ENCODE measurements around the gene LPP.

The LPP gene

DNA sequence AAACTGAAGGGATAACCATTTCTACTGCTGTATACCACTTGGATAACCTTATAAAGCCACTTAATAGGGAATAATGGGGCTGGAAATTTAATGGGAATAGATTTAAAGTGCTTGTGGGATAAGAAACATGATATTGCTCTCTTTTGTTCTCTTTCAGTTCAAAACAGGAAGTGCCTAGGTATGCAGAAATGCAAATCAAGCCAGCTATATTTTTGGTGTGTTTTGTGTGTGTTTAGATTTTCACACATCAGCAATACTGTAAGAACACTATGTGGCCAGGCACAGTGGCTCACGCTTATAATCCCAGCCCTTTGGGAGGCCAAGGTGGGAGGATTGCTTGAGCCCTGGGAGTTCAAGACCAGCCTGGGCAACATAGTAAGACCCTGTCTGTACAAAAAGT lies 575.5 kb downstream of the LPP start:
- Histone ChIP-seq H3K36me3 (ENCODE audit: low read length) (no peaks in the 10 kb centered on the region), H3K4me2 (ENCODE audit: low read depth, low read length, poor library complexity, severe bottlenecking) (peak overlapping the region; percentile 44), H3K27me3 (ENCODE audit: low read length) (no peaks in the 10 kb centered on the region), H3F3A (ENCODE audit: insufficient read depth) (no peaks in the 10 kb centered on the region), H3K79me2 (ENCODE audit: insufficient read depth, low read length) (no peaks in the 10 kb centered on the region), H3K9me3 (ENCODE audit: insufficient read depth, low read length) (no peaks in the 10 kb centered on the region), H3K9me2 (replicated peaks; ENCODE audit: insufficient read depth, low read length) (no peaks in the 10 kb centered on the region), H3K4me3 (ENCODE audit: insufficient read depth, low read length, poor library complexity, severe bottlenecking) (no peak overlapping the region), H2AFZ (ENCODE audit: low read depth, low read length, severe bottlenecking) (no peak overlapping the region), H3K27ac (ENCODE audit: low read depth, low read length) (peak overlapping the region; percentile 52), H4K20me1 (ENCODE audit: low read depth, low read length) (no peaks in the 10 kb centered on the region), H3K9ac (ENCODE audit: low read length) (no peak overlapping the region)
- no peak for TF ChIP-seq EZH2phosphoT487 (conservative IDR thresholded peaks at IDR 0.05; ENCODE audit: low read length)
- TF ChIP-seq, protein P1, sequence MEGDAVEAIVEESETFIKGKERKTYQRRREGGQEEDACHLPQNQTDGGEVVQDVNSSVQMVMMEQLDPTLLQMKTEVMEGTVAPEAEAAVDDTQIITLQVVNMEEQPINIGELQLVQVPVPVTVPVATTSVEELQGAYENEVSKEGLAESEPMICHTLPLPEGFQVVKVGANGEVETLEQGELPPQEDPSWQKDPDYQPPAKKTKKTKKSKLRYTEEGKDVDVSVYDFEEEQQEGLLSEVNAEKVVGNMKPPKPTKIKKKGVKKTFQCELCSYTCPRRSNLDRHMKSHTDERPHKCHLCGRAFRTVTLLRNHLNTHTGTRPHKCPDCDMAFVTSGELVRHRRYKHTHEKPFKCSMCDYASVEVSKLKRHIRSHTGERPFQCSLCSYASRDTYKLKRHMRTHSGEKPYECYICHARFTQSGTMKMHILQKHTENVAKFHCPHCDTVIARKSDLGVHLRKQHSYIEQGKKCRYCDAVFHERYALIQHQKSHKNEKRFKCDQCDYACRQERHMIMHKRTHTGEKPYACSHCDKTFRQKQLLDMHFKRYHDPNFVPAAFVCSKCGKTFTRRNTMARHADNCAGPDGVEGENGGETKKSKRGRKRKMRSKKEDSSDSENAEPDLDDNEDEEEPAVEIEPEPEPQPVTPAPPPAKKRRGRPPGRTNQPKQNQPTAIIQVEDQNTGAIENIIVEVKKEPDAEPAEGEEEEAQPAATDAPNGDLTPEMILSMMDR (IDR thresholded peaks at IDR 0.05; ENCODE audit: insufficient read depth, low read length, poor library complexity, severe bottlenecking) = no peak

DNA sequence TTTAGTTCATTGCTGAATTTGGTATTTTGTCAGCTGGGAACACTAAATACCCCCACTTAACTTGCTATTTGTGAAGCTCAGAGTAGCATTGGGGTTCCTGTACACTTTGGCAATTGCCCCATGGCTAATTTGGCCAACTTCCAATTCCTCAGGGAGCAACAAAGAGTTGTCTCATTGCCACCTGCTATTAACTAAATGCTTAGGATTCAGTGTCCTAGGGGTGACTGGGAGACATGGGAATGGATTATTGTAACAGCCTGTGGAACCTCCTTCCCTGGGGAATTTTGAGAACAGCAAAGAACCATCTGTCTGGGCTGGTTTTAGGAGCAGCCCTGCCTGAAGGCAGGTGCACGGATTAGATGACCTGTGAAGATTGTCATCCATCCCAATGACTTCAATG lies 580.4 kb downstream of the LPP start:
- no peaks in the 10 kb centered on the region for H3K9me2 ChIP-seq (replicated peaks; ENCODE audit: insufficient read depth, low read length)
- no peak overlapping the region for H2AFZ ChIP-seq (ENCODE audit: low read depth, low read length, severe bottlenecking)
- no peak overlapping the region for H3K9ac ChIP-seq (ENCODE audit: low read length)
- TF ChIP-seq EZH2phosphoT487 (conservative IDR thresholded peaks at IDR 0.05; ENCODE audit: low read length) = no peak
- TF ChIP-seq, protein P1 (IDR thresholded peaks at IDR 0.05; ENCODE audit: insufficient read depth, low read length, poor library complexity, severe bottlenecking) = no peak
- no peaks in the 10 kb centered on the region for H3K9me3 ChIP-seq (ENCODE audit: insufficient read depth, low read length)
- H3K27me3 ChIP-seq (ENCODE audit: low read length) = no peaks in the 10 kb centered on the region
- no peak overlapping the region for H3K27ac ChIP-seq (ENCODE audit: low read depth, low read length)
- H4K20me1 ChIP-seq (ENCODE audit: low read depth, low read length) = no peaks in the 10 kb centered on the region
- H3K36me3 ChIP-seq (ENCODE audit: low read length) = no peaks in the 10 kb centered on the region
- no peaks in the 10 kb centered on the region for H3F3A ChIP-seq (ENCODE audit: insufficient read depth)
- H3K79me2 ChIP-seq (ENCODE audit: insufficient read depth, low read length) = no peaks in the 10 kb centered on the region
- no peak overlapping the region for H3K4me3 ChIP-seq (ENCODE audit: insufficient read depth, low read length, poor library complexity, severe bottlenecking)
- H3K4me2 ChIP-seq (ENCODE audit: low read depth, low read length, poor library complexity, severe bottlenecking) = no peak overlapping the region

DNA sequence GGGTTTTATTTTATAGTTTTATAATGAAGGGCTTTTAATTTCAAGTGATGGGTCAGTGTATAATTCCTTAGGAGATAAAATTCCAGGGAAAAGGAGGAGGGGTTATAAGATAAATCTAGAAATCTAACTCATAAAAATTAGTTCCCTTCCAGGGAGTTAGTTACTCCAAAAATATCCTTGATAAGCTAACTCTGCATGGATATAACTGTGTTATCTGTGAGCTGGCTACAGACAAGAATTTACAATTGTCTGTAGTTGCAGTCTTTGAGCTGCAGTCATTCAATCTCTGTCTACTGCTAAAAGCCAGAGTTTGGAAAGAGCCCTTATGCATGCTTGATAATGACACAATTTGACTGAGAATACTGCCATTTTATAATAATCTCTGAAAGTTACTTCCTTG lies 585.6 kb downstream of the LPP start:
- Histone ChIP-seq H3K9ac (ENCODE audit: low read length) (no peak overlapping the region), H3F3A (ENCODE audit: insufficient read depth) (no peaks in the 10 kb centered on the region), H3K27ac (ENCODE audit: low read depth, low read length) (no peak overlapping the region), H3K4me3 (ENCODE audit: insufficient read depth, low read length, poor library complexity, severe bottlenecking) (no peak overlapping the region), H2AFZ (ENCODE audit: low read depth, low read length, severe bottlenecking) (no peak overlapping the region), H3K9me2 (replicated peaks; ENCODE audit: insufficient read depth, low read length) (no peaks in the 10 kb centered on the region), H3K79me2 (ENCODE audit: insufficient read depth, low read length) (no peaks in the 10 kb centered on the region), H3K27me3 (ENCODE audit: low read length) (no peaks in the 10 kb centered on the region), H3K4me2 (ENCODE audit: low read depth, low read length, poor library complexity, severe bottlenecking) (no peak overlapping the region), H3K36me3 (ENCODE audit: low read length) (no peaks in the 10 kb centered on the region), H4K20me1 (ENCODE audit: low read depth, low read length) (no peaks in the 10 kb centered on the region), H3K9me3 (ENCODE audit: insufficient read depth, low read length) (no peaks in the 10 kb centered on the region)
- TF ChIP-seq, protein P1 (IDR thresholded peaks at IDR 0.05; ENCODE audit: insufficient read depth, low read length, poor library complexity, severe bottlenecking) = no peak
- no peak for TF ChIP-seq EZH2phosphoT487 (conservative IDR thresholded peaks at IDR 0.05; ENCODE audit: low read length)

Measured in SU-DHL-6 (cell line).